HG03432 (cell line): Measurements from ENCODE around the gene KIAA0825.
A peak's percentile ranks its signal among the peaks of the same experiment; 100 is the strongest.
"Not testable (repeated sequence)": the region's sequence is repeated elsewhere in the genome, so short reads cannot be mapped to it uniquely, and the experiment has no call there.

Source experiments
- ATAC-seq: cut with Tn5 transposase; IDR thresholded peaks from one replicate; pipeline ENCODE4 v1.9.1; 2021; ENCODE audit warnings: mild to moderate bottlenecking, moderate library complexity; ENCODE audit not compliant: unreplicated experiment

The KIAA0825 gene

DNA sequence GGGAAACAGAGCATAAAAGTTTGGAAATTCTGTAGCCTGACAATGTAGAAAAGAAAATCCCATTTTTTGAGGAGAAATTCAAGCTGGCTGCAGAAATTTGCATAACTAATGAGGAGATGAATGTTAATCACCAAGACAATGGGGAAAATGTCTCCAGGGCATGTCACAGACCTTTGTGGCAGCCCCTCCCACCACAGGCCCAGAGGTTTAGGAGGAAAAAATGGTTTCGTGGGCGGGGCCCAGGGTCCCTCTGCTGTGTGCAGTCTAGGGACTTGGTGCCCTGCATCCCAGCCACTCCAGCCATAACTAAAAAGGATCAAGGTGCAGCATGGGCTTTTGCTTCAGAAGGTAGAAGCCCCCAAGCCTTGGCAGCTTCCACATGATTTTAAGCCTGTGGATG, 502.1 kb downstream of the KIAA0825 start:
- not testable (repeated sequence) for ATAC-seq

DNA sequence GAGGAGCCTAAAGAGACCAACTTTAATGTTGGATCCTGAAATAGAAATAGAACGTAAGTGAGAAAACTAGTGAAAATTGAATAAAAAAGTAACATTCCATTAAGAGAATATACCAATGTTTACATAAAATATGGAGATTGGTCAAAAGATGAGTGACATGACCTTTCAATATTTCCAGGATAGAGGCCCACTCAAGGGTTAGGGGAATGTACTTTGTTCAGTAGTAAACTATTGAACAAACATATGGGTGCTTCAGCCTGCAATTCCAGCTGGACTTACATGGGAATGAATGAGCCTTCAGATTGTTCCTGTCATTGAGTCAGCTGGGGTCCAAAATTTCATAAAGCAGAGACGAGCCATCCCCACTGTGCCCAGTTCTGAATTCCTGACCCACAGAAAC, 505.3 kb downstream of the KIAA0825 start:
- no peak for ATAC-seq

DNA sequence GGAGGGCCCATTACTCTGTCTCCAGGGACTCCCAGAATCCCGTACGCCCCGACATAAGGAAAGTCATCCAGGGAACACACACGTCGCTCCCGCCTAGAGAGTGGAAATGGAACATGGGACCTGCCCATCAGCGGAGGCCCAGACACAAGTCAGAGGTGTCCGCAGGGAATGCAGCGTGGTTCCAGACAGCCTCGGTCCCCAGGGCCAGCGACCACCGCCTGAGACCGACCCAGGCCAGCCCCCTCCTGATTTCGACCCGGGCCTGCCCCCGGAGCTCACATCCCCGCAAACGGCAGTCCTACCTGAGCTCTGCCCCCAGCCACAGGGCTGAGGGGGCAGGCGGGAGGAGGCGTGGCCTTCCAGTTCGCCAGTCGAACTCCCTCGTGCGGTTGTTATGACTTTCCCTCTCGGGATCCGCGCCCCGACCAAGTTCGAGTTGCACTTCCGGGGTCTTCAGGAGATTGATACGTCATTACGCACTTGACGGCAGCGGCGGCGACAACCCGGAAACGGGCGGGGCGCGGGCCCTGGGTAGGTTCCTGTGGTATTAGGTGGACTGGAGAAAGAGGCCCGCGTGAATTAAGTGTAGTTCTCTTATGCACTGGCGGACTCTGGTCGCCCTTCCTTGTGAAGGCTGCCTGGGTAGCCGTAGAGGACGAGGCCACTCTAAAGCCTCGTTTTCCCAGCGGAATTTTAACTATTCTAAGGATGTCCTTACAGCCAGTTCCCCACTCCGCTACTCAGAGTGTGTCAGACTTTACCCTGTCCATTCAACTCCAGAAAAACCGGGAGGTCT, 507.0 kb downstream of the KIAA0825 start:
- peak; percentile 100 for ATAC-seq

DNA sequence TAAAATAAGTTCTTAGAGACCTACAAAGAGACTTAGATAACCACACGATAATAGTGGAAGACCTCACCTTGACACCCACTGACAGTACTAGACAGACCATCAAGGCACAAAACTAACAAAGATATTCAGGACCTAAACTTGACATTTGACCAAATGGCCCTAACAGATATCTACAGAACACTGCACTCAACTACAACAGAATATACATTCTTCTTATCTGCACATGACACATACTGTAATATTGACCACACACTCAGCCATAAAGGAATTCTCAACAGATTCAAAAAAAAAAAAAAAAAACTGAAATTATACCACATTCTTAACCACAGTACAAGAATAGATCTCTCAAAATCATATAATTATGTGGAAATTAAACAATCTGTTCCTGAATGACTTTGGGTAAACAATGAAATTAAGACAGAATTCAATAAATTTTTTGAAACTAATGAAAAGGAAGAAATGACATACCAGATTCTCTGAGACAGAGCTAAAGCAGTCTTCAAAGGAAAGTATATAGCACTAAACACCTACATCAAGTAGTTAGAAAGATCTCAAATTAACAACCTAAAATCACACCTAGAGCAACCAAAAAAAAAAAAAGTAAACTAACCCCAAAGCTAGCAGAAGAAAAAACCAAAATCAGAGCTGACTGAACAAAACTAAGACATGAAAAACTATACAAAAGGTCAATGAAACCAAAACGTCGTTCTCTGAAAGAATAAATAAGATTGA, 514.7 kb downstream of the KIAA0825 start:
- no peak for ATAC-seq
